Kidney epithelial cell (primary cell): ENCODE measurements around the gene PPM1E. TPM values are rescaled to one million over a fixed set of nuclear protein-coding genes. Genes with fewer than 3 reads are reported as not detected.

Experiments used
- DNase-seq: peaks from one replicate; pipeline ENCODE4 v3.0.0-alpha.2; 2010; ENCODE audit warnings: low read depth
- H3K27me3 ChIP-seq: 2 replicates; pipeline ENCODE4 v1.6.0; 2011; ENCODE audit warnings: low read length; ENCODE audit not compliant: control insufficient read depth, insufficient read depth
- H3K36me3 ChIP-seq: 2 replicates; pipeline ENCODE4 v1.5.1; 2011; ENCODE audit warnings: low read length; ENCODE audit not compliant: control insufficient read depth, insufficient read depth
- H3K4me3 ChIP-seq: 2 replicates; pipeline ENCODE4 v1.5.1; 2011; ENCODE audit warnings: low read depth, mild to moderate bottlenecking, control low read depth, low read length
- CTCF ChIP-seq: IDR thresholded peaks from 2 replicates; pipeline ENCODE4 v1.5.1; 2011; ENCODE audit warnings: mild to moderate bottlenecking, moderate library complexity, low read length, control low read depth, inconsistent platforms; ENCODE audit not compliant: insufficient read depth, poor library complexity, severe bottlenecking
- total RNA-seq: library from RNA; depleted of rRNA; stranded (reverse); fragments of >200 nt; gene quantifications from 2 replicates; pipeline ENCODE4 v1.2.3, GENCODE V29; 2015

Gene PPM1E
- total RNA-seq, 1 donor from 2014 or later, result 2.4 TPM

GRCh38 chr17:58873926-58874325, 118.3 kb downstream of the PPM1E start:
- H3K4me3 ChIP-seq, result no peak overlapping the region
- H3K36me3 ChIP-seq, result no peaks in the 10 kb centered on the region
- TF ChIP-seq CTCF, result no peak
- no peak for DNase-seq
- no peaks in the 10 kb centered on the region for H3K27me3 ChIP-seq

- H3K4me3 ChIP-seq, result no peak overlapping the region
- TF ChIP-seq CTCF, result no peak
- DNase-seq, result no peak
- H3K36me3 ChIP-seq, result no peaks in the 10 kb centered on the region
- H3K27me3 ChIP-seq, result no peaks in the 10 kb centered on the region
These were observed 119.6 kb downstream of the PPM1E start for GRCh38 chr17:58875261-58875660.

GRCh38 chr17:58884161-58884560, 128.5 kb downstream of the PPM1E start:
- TF ChIP-seq CTCF, result no peak
- DNase-seq, result no peak
- Histone ChIP-seq H3K36me3 (no peaks in the 10 kb centered on the region), H3K4me3 (no peak overlapping the region), H3K27me3 (no peaks in the 10 kb centered on the region)

- no peak overlapping the region for H3K4me3 ChIP-seq
- no peaks in the 10 kb centered on the region for H3K27me3 ChIP-seq
- no peaks in the 10 kb centered on the region for H3K36me3 ChIP-seq
- DNase-seq, result no peak
- no peak for TF ChIP-seq CTCF
These were observed 130.9 kb downstream of the PPM1E start for GRCh38 chr17:58886514-58886913.

GRCh38 chr17:58889928-58890327, 134.3 kb downstream of the PPM1E start:
- H3K27me3 ChIP-seq, result no peaks in the 10 kb centered on the region
- no peak for TF ChIP-seq CTCF
- no peak overlapping the region for H3K4me3 ChIP-seq
- no peak for DNase-seq
- no peaks in the 10 kb centered on the region for H3K36me3 ChIP-seq

GRCh38 chr17:58899191-58899590, 143.5 kb downstream of the PPM1E start:
- H3K27me3 ChIP-seq, result no peaks in the 10 kb centered on the region
- no peak for DNase-seq
- H3K36me3 ChIP-seq, result no peaks in the 10 kb centered on the region
- H3K4me3 ChIP-seq, result no peak overlapping the region
- no peak for TF ChIP-seq CTCF
